ENCODE data around the gene TNIP1.

Gene TNIP1

GRCh38 chr5:151066920-151067319 lies 13.9 kb downstream of the TNIP1 start:
- in situ Hi-C loops (cut with MboI; ENCODE audit: low sequenced_read_pairs) = no loop called here

- in situ Hi-C loops (cut with MboI; ENCODE audit: low sequenced_read_pairs) = no loop called here
Measured at GRCh38 chr5:151065609-151066008, 15.2 kb downstream of the TNIP1 start.

GRCh38 chr5:151064916-151065499 lies 15.8 kb downstream of the TNIP1 start:
- in situ Hi-C loops (cut with MboI; ENCODE audit: low sequenced_read_pairs) = no loop called here

- in situ Hi-C loops (cut with MboI; ENCODE audit: low sequenced_read_pairs) = no loop called here
Measured at GRCh38 chr5:151063142-151063989, 17.5 kb downstream of the TNIP1 start.

GRCh38 chr5:151062405-151063141 lies 18.3 kb downstream of the TNIP1 start:
- in situ Hi-C loops (cut with MboI; ENCODE audit: low sequenced_read_pairs) = no loop called here

- in situ Hi-C loops (cut with MboI; ENCODE audit: low sequenced_read_pairs) = no loop called here
Measured at GRCh38 chr5:151060742-151061141, 20.1 kb downstream of the TNIP1 start.

- in situ Hi-C loops (cut with MboI; ENCODE audit: low sequenced_read_pairs) = no loop called here
Measured at GRCh38 chr5:151058891-151059489, 21.8 kb downstream of the TNIP1 start.

GRCh38 chr5:151058301-151058700 lies 22.5 kb downstream of the TNIP1 start:
- in situ Hi-C loops (cut with MboI; ENCODE audit: low sequenced_read_pairs) = no loop called here

GRCh38 chr5:151056379-151057325 lies 24.2 kb downstream of the TNIP1 start:
- in situ Hi-C loops (cut with MboI; ENCODE audit: low sequenced_read_pairs) = no loop called here

- in situ Hi-C loops (cut with MboI; ENCODE audit: low sequenced_read_pairs) = no loop called here
Measured at GRCh38 chr5:151055336-151055735, 25.5 kb downstream of the TNIP1 start.

GRCh38 chr5:151054709-151055108 lies 26.1 kb downstream of the TNIP1 start:
- in situ Hi-C loops (cut with MboI; ENCODE audit: low sequenced_read_pairs) = no loop called here

GRCh38 chr5:151053796-151054462 lies 26.9 kb downstream of the TNIP1 start:
- in situ Hi-C loops (cut with MboI; ENCODE audit: low sequenced_read_pairs) = no loop called here

- in situ Hi-C loops (cut with MboI; ENCODE audit: low sequenced_read_pairs) = no loop called here
Measured at GRCh38 chr5:151052836-151053235, 28.0 kb downstream of the TNIP1 start.

- in situ Hi-C loops (cut with MboI; ENCODE audit: low sequenced_read_pairs) = no loop called here
Measured at GRCh38 chr5:151051931-151052608, 28.8 kb downstream of the TNIP1 start.

- in situ Hi-C loops (cut with MboI; ENCODE audit: low sequenced_read_pairs) = no loop called here
Measured at GRCh38 chr5:151051066-151051930, 29.5 kb downstream of the TNIP1 start.

GRCh38 chr5:151048526-151048925 lies 32.3 kb downstream of the TNIP1 start:
- in situ Hi-C loops (cut with MboI; ENCODE audit: low sequenced_read_pairs) = no loop called here

- in situ Hi-C loops (cut with MboI; ENCODE audit: low sequenced_read_pairs) = no loop called here
Measured at GRCh38 chr5:151047814-151048425, 32.9 kb downstream of the TNIP1 start.

All from hTERT RPE-1 (cell line).